AG04449 (cell line): ENCODE data around the gene PRR5.
"Not testable (repeated sequence)": the region's sequence is repeated elsewhere in the genome, so short reads cannot be mapped to it uniquely, and the experiment has no call there.

Experiments used
- CTCF ChIA-PET: fragments of 350-600 bp; formaldehyde crosslinking; extraction: SDS; loops from one replicate; lab custom pipeline; 2021; ENCODE audit warnings: antibody characterized with exemption; lab: Yijun Ruan, JAX
- POLR2A ChIA-PET: fragments of 400-600, 350-600 bp; formaldehyde crosslinking; extraction: SDS; loops from one replicate; lab custom pipeline; 2020; ENCODE audit warnings: antibody characterized with exemption, inconsistent platforms; lab: Yijun Ruan, JAX
- DNase-seq: peaks from one replicate; pipeline ENCODE4 v3.0.0-alpha.2; 2010; ENCODE audit warnings: low read depth, low spot score
- H3K4me3 ChIP-seq: 2 replicates; pipeline ENCODE4 v1.5.1; 2011; ENCODE audit warnings: low read depth, mild to moderate bottlenecking, control low read depth, low read length
- CTCF ChIP-seq: IDR thresholded peaks from one replicate; pipeline ENCODE4 v1.5.1; 2011; ENCODE audit warnings: mild to moderate bottlenecking, moderate library complexity, low read length, control low read depth, inconsistent platforms; ENCODE audit not compliant: insufficient read depth; ENCODE audit errors: missing control alignments

Gene PRR5

GRCh38 chr22:44741929-44742328 lies 39.9 kb downstream of the PRR5 start:
- no peak for DNase-seq
- ChIA-PET POLR2A (no interaction called here), CTCF (interaction anchor here (16.9 kb wide), 1 partner anchor 51 kb away, joined by 470 read pairs; no protein-coding TSS in a partner anchor)
- H3K4me3 ChIP-seq = no peak overlapping the region
- TF ChIP-seq CTCF = no peak

GRCh38 chr22:44743247-44743646 lies 41.2 kb downstream of the PRR5 start:
- H3K4me3 ChIP-seq = no peak overlapping the region
- TF ChIP-seq CTCF = no peak
- ChIA-PET POLR2A (no interaction called here), CTCF (interaction anchor here (1.0 to 2.0 kb wide), 3 partner anchors 8 to 58 kb away, joined by 4 to 9 read pairs (median 6); no protein-coding TSS in a partner anchor)
- DNase-seq = no peak

- no peak overlapping the region for H3K4me3 ChIP-seq
- DNase-seq = peak; percentile 49
- ChIA-PET POLR2A (no interaction called here), CTCF (interaction anchor here (1.0 to 2.0 kb wide), 3 partner anchors 8 to 59 kb away, joined by 4 to 9 read pairs (median 6); no protein-coding TSS in a partner anchor)
- TF ChIP-seq CTCF = no peak
Measured at GRCh38 chr22:44743804-44744211, 41.8 kb downstream of the PRR5 start.

- ChIA-PET POLR2A (no interaction called here), CTCF (interaction anchor here (1.3 to 2.3 kb wide), 3 partner anchors 8 to 12 kb away, joined by 4 to 5 read pairs (median 4); no protein-coding TSS in a partner anchor)
- TF ChIP-seq CTCF = no peak
- DNase-seq = no peak
- no peak overlapping the region for H3K4me3 ChIP-seq
Measured at GRCh38 chr22:44745853-44746789, 44.1 kb downstream of the PRR5 start.

- POLR2A ChIA-PET, CTCF ChIA-PET: not testable (repeated sequence)
Measured at GRCh38 chr22:44747784-44748127, 45.8 kb downstream of the PRR5 start.

GRCh38 chr22:44748524-44748923 lies 46.5 kb downstream of the PRR5 start:
- POLR2A ChIA-PET = no interaction called here
- no peak overlapping the region for H3K4me3 ChIP-seq
- no peak for DNase-seq
- TF ChIP-seq CTCF = no peak
- CTCF ChIA-PET = no interaction called here

More at GRCh38 chr22:44747784-44748127, 45.8 kb downstream of the PRR5 start:
- not testable (repeated sequence) for H3K4me3 ChIP-seq, DNase-seq
